Left hindlimb (tissue), 1 donor: ENCODE measurements around the gene R3HDM4.

ENCODE experiments used
- DNase-seq: peaks from one replicate; pipeline ENCODE4 v3.0.0-alpha.2; 2018

The R3HDM4 gene

GRCh38 chr19:947090-947706, 34.2 kb upstream of the R3HDM4 start:
- DNase-seq = peak; percentile 23

- DNase-seq = no peak
Observed at GRCh38 chr19:945401-946252, 32.6 kb upstream of the R3HDM4 start.

- peak; percentile 34 for DNase-seq
Observed at GRCh38 chr19:944663-945241, 31.7 kb upstream of the R3HDM4 start.

GRCh38 chr19:944171-944567, 31.1 kb upstream of the R3HDM4 start:
- peak; percentile 34 for DNase-seq

- DNase-seq = no peak
Observed at GRCh38 chr19:943551-944170, 30.6 kb upstream of the R3HDM4 start.

- DNase-seq = no peak
Observed at GRCh38 chr19:942133-942645, 29.2 kb upstream of the R3HDM4 start.

GRCh38 chr19:941292-942132, 28.5 kb upstream of the R3HDM4 start:
- DNase-seq = no peak

- no peak for DNase-seq
Observed at GRCh38 chr19:940591-941291, 27.7 kb upstream of the R3HDM4 start.

GRCh38 chr19:939922-940321, 26.9 kb upstream of the R3HDM4 start:
- DNase-seq = no peak

- DNase-seq = no peak
Observed at GRCh38 chr19:939439-939838, 26.4 kb upstream of the R3HDM4 start.

- DNase-seq = no peak
Observed at GRCh38 chr19:938233-938923, 25.4 kb upstream of the R3HDM4 start.

GRCh38 chr19:937259-937694, 24.3 kb upstream of the R3HDM4 start:
- no peak for DNase-seq

GRCh38 chr19:936175-936546, 23.1 kb upstream of the R3HDM4 start:
- DNase-seq = no peak

GRCh38 chr19:934865-935479, 22.0 kb upstream of the R3HDM4 start:
- DNase-seq = peak; percentile 91

GRCh38 chr19:934197-934840, 21.3 kb upstream of the R3HDM4 start:
- DNase-seq = no peak

GRCh38 chr19:933553-933882, 20.5 kb upstream of the R3HDM4 start:
- no peak for DNase-seq

GRCh38 chr19:932648-933552, 19.9 kb upstream of the R3HDM4 start:
- DNase-seq = peak; percentile 85

GRCh38 chr19:931860-932647, 19.0 kb upstream of the R3HDM4 start:
- no peak for DNase-seq
